Adipocyte (in vitro differentiated cells): Measurements from ENCODE around the gene BCL11B.

Experiments
- DNase-seq: peaks from one replicate; pipeline ENCODE4 v3.0.0-alpha.2; 2015; ENCODE audit warnings: low read depth
- H3K27me3 ChIP-seq: replicated peaks from 2 replicates; pipeline ENCODE4 v1.7.0; 2013; ENCODE audit warnings: mild to moderate bottlenecking, low read length, moderate library complexity; ENCODE audit not compliant: control insufficient read depth, insufficient read depth
- H3K36me3 ChIP-seq: 2 replicates; pipeline ENCODE4 v1.7.0; 2013; ENCODE audit warnings: low read length, mild to moderate bottlenecking, moderate library complexity; ENCODE audit not compliant: control insufficient read depth, insufficient read depth, severe bottlenecking
- H3K4me1 ChIP-seq: 2 replicates; pipeline ENCODE4 v1.7.0; 2013; ENCODE audit warnings: mild to moderate bottlenecking, low read length, moderate library complexity; ENCODE audit not compliant: control insufficient read depth, insufficient read depth
- H3K4me3 ChIP-seq: 2 replicates; pipeline ENCODE4 v1.7.0; 2013; ENCODE audit warnings: mild to moderate bottlenecking, low read length, moderate library complexity
- H3K9ac ChIP-seq: 2 replicates; pipeline ENCODE4 v1.7.0; 2013; ENCODE audit warnings: mild to moderate bottlenecking, low read length, moderate library complexity
- H3K9me3 ChIP-seq: 2 replicates; pipeline ENCODE4 v1.7.0; 2013; ENCODE audit warnings: mild to moderate bottlenecking, low read length, moderate library complexity; ENCODE audit not compliant: control insufficient read depth

BCL11B gene

GRCh38 chr14:99156090-99156425, 115.9 kb downstream of the BCL11B start:
- peaks cover 3% of the 10 kb centered on the region for H3K9me3 ChIP-seq
- H3K27me3 ChIP-seq: no peaks in the 10 kb centered on the region
- no peaks in the 10 kb centered on the region for H3K36me3 ChIP-seq
- peaks cover 15% of the 10 kb centered on the region for H3K4me1 ChIP-seq
- no peak overlapping the region for H3K4me3 ChIP-seq
- no peak overlapping the region for H3K9ac ChIP-seq
- DNase-seq: no peak

DNA sequence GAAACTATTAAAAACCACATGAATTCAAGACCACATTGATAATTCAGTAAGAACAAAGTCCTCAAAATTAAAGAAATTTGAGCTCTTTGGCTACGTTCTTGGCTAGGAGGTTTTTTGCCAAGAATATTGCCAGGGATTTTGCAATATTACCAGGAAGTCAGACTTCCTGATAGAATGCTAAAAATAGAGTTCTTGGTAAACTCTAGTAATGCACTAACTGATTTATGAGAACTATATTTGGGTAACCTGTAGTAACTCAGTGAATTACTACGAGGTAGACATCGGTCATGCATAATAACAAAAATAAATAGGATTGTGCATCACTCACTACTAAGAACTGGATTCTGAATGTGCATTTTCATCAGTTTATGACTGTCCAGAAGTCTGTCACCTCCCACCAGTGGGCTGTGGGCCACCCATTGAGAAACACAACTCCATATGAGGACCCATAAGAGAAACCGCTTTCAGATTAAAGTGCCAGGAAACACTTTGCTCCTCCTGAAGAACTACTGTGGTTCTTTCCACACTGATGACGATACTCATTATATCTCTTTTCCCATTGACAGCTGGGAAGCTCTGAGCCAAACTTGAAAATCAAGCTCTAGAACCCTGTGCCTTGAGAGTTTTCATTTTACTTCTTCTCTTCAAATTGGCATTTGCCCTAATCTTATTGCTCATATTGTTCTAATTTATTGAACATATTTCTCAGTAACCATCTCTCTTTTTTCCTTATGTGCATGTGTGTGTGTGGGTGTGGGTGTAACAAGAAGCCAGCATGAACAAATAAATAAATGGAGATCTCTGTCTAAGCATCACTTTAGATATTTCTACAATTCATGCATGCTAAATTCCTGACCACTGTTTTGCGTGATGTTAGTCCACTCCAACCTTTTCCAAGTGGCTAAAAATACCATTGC, 116.6 kb downstream of the BCL11B start:
- Histone ChIP-seq H3K9ac (no peak overlapping the region), H3K4me3 (peak overlapping the region; percentile 30), H3K4me1 (peaks cover 15% of the 10 kb centered on the region), H3K36me3 (no peaks in the 10 kb centered on the region), H3K9me3 (peaks cover 3% of the 10 kb centered on the region), H3K27me3 (peaks cover under 1% of the 10 kb centered on the region)
- DNase-seq: peak; percentile 11

- Histone ChIP-seq H3K9me3 (peaks cover 3% of the 10 kb centered on the region), H3K27me3 (peaks cover 8% of the 10 kb centered on the region), H3K4me3 (no peak overlapping the region), H3K36me3 (no peaks in the 10 kb centered on the region), H3K4me1 (peaks cover 2% of the 10 kb centered on the region), H3K9ac (no peak overlapping the region)
- no peak for DNase-seq
Observed at GRCh38 chr14:99150236-99150635, 121.8 kb downstream of the BCL11B start.

DNA sequence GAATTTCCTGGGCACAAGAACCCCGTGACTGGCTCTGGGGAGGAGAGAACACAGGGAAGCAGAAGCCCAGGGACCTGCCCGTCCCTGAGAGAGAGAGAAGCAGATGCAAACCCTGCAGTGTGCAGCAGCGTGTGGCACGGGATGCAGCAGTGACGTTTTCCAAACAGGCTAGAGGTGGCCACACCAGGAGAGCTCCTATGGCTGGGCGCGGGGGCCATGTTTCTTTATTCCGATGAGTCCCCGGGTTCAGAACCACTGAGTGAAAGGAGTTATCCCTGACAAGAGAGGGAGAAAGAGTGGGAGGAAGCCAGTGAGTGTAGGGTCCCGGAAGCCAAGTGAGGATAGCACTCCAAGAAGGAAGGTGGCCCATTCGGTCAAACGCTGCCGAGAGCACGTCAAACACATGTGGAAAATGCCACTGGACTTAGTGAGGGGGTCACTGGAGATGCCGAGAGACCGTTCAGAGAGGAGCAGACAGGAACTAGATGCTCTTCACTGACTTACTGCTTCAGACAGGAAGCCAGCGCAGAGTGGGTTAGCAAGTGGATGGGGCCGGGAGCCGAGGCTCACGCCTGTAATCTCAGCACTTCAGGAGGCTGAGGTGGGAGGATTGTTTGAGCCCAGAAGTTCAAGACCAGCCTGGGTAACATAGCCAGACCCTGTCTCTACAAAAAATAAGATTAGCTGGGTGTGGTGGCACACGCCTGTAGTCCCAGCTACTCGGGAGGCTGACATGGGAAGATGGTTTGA, 123.0 kb downstream of the BCL11B start:
- peaks cover 3% of the 10 kb centered on the region for H3K9me3 ChIP-seq
- H3K27me3 ChIP-seq: peaks cover 8% of the 10 kb centered on the region
- H3K4me3 ChIP-seq: no peak overlapping the region
- no peak overlapping the region for H3K9ac ChIP-seq
- no peak for DNase-seq
- no peaks in the 10 kb centered on the region for H3K4me1 ChIP-seq
- no peaks in the 10 kb centered on the region for H3K36me3 ChIP-seq

- Histone ChIP-seq H3K27me3 (peaks cover 8% of the 10 kb centered on the region), H3K9me3 (no peaks in the 10 kb centered on the region), H3K4me3 (no peak overlapping the region), H3K36me3 (no peaks in the 10 kb centered on the region), H3K4me1 (no peaks in the 10 kb centered on the region), H3K9ac (no peak overlapping the region)
- no peak for DNase-seq
Observed at GRCh38 chr14:99148131-99148530, 123.9 kb downstream of the BCL11B start.

DNA sequence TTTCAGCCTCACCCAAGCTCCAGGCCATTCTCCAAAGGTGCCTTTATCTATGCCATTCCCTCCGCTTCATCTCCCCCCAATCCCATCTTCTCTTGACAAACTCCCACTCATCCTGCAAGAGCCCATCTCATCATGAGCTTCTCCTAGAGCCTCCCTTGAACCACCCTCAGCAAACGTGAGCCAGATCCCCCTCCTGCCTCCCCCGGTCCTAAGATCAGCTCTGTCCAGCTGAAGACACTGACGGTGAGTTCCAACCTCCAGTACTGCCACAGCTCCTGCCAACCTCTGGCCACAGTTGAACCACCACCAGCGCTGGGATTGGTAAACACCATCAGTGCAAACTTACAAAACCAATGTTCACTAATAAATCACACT, 124.6 kb downstream of the BCL11B start:
- Histone ChIP-seq H3K4me1 (no peaks in the 10 kb centered on the region), H3K36me3 (no peaks in the 10 kb centered on the region), H3K9me3 (no peaks in the 10 kb centered on the region), H3K27me3 (peaks cover 8% of the 10 kb centered on the region), H3K9ac (no peak overlapping the region), H3K4me3 (no peak overlapping the region)
- DNase-seq: no peak

DNA sequence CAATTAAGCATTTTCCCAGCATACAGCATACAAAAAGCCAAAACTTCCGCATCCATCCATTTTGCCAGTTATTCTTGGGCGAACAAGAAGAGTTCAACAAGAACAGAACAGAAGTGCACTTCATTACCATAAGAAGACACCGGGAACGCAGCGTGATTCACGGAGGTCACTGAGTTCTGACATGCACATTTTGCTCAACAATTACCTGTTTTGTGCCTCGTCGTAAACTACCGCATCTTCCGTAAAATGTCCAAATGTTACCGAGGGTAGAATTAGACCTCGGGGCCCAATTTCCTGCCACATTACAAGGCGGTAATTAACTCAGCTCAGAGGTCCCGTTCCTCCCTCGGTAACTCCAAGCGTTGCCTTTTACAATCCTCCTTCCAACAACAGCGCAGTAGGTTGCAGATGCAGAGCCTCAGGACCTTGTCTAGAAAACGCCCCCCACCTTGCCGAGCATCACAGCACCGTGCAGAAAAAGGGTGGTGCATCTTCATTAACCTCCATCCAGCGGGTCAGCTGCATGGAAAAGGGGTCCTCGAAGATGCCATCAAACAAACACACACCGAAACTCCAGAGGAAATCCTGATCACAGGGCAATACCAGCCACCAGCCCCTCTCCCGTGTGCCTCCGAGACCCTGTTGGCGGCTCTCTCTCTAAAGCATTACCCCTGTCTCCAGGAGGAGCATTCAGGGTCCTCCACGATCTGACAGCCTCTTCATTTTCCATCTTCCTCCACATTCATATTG, 125.2 kb downstream of the BCL11B start:
- Histone ChIP-seq H3K4me3 (no peak overlapping the region), H3K27me3 (peaks cover 8% of the 10 kb centered on the region), H3K9me3 (no peaks in the 10 kb centered on the region), H3K9ac (no peak overlapping the region), H3K4me1 (no peaks in the 10 kb centered on the region), H3K36me3 (no peaks in the 10 kb centered on the region)
- no peak for DNase-seq

GRCh38 chr14:99145307-99145706, 126.7 kb downstream of the BCL11B start:
- H3K4me3 ChIP-seq: no peak overlapping the region
- peaks cover 10% of the 10 kb centered on the region for H3K27me3 ChIP-seq
- DNase-seq: no peak
- no peak overlapping the region for H3K9ac ChIP-seq
- H3K4me1 ChIP-seq: no peaks in the 10 kb centered on the region
- no peaks in the 10 kb centered on the region for H3K36me3 ChIP-seq
- H3K9me3 ChIP-seq: no peaks in the 10 kb centered on the region

DNA sequence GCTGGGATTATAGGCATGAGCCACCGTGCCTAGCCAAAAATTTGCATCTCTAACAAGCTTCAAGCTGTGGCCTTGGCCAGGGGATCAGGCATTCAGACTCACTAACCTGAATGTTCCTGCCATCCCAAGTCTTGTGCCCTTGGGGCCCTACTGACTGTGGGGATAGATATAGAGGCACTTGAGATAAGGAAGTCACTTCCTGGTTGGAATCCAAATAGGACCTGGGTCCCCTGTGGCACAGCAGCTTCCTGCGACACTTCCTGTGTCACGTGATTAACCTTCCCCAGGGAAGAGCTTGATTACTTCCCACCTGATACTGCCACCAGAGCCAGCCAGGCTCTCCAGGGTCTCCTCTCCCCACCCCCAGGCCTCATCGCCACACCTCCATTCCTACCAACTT, 128.2 kb downstream of the BCL11B start:
- Histone ChIP-seq H3K36me3 (no peaks in the 10 kb centered on the region), H3K9ac (no peak overlapping the region), H3K4me3 (no peak overlapping the region), H3K9me3 (no peaks in the 10 kb centered on the region), H3K27me3 (peaks cover 7% of the 10 kb centered on the region), H3K4me1 (no peaks in the 10 kb centered on the region)
- no peak for DNase-seq

DNA sequence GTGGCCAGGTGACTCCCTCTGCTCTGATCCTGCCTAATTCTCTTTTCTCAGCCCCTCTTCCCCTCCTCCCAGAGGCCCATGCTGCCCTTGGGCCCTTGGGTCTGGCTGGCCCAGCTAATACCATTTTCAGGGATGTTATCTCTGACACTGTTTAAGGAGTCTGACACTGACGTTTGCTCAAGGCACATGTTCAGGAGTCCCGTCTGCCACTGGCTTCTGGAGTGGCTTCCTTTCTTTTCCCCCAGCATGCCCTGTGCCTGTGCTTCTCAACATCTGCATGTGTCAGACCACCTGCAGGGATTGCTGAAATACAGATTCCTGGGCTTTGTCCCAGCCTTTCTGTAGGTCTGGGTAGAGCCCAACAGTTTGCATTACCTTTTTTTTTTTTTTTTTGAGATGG, 128.9 kb downstream of the BCL11B start:
- Histone ChIP-seq H3K4me1 (no peaks in the 10 kb centered on the region), H3K9ac (no peak overlapping the region), H3K9me3 (no peaks in the 10 kb centered on the region), H3K36me3 (no peaks in the 10 kb centered on the region), H3K27me3 (peaks cover 9% of the 10 kb centered on the region), H3K4me3 (no peak overlapping the region)
- no peak for DNase-seq

DNA sequence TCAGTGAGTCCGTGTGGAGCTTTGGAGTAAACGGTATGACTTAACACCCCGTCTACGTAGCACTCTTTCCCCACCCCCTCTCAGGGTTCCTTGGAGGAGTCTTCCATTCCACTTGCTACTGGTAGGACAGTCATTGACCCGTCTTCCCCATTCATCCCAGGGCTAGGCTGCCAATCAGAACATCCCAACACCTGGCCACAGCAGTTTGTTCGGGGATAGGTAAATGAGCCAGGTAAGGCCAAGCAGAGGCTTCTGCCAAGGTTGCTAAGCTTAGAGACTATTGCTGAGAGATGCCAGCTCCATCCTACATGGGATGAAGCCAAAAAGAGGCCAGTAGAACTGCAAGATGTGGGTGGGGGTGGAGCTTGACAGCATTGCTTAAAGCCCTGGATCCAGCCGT, 130.8 kb downstream of the BCL11B start:
- Histone ChIP-seq H3K27me3 (peaks cover 9% of the 10 kb centered on the region), H3K4me1 (no peaks in the 10 kb centered on the region), H3K36me3 (no peaks in the 10 kb centered on the region), H3K9me3 (no peaks in the 10 kb centered on the region), H3K9ac (no peak overlapping the region), H3K4me3 (no peak overlapping the region)
- DNase-seq: no peak
